Measurements from ENCODE around the gene BTBD9. TPM values are rescaled to one million over a fixed set of nuclear protein-coding genes. Genes with fewer than 3 reads are reported as not detected.

BTBD9 gene
- total and polyA plus RNA-seq, 2 donors (not counting 3 experiments of a cell fraction or from before 2014, with no cell fraction given), result 4.9 to 15.0 TPM

GRCh38 chr6:38234141-38234540, 405.6 kb downstream of the BTBD9 start:
- H2AFZ ChIP-seq (ENCODE audit: low read depth, low read length), result no peak overlapping the region
- no peaks in the 10 kb centered on the region for H3K9me1 ChIP-seq (replicated peaks; ENCODE audit: control insufficient read depth, extremely low read depth, insufficient read depth, low read length)
- H3K4me2 ChIP-seq (ENCODE audit: insufficient read depth, low read length), result no peak overlapping the region
- H3K27ac ChIP-seq (ENCODE audit: insufficient read depth, low read depth, low read length), result no peak overlapping the region
- BruUV-seq (replicated peaks), result no TSS peak
- dilution Hi-C loops (cut with MboI; ENCODE audit: extremely low pct_ligation_motif_present, low sequenced_read_pairs) (no loop called here), intact Hi-C loops (cut with micrococcal nuclease) (no loop called here)
- CTCF ChIA-PET, result interaction anchor here (2.0 kb wide), 1 partner anchor 260 kb away, joined by 10 read pairs; no protein-coding TSS in a partner anchor
- no peaks in the 10 kb centered on the region for H3K9me3 ChIP-seq (replicated peaks; ENCODE audit: control insufficient read depth, insufficient read depth, low read length)
- peaks cover 3% of the 10 kb centered on the region for H4K20me1 ChIP-seq (replicated peaks; ENCODE audit: control insufficient read depth, extremely low read depth, insufficient read depth, low read length)
- H3K4me3 ChIP-seq (replicated peaks in 1 of 3; ENCODE audit: insufficient read depth in 1 of 3, low read depth in 1 of 3, low read length in 3 of 3), result no peak overlapping the region
- no peak for TF ChIP-seq POLR2AphosphoS5 (IDR thresholded peaks at IDR 0.05; ENCODE audit: insufficient read depth, low read depth, low read length)
- TF ChIP-seq CTCF (IDR thresholded peaks at IDR 0.05; ENCODE audit: extremely low read depth in 1 of 2, insufficient read depth in 1 of 2, low read depth in 1 of 2, low read length in 2 of 2), result no peak
- TF ChIP-seq MYC (IDR thresholded peaks at IDR 0.05; ENCODE audit: low read depth, low read length), result no peak
- no peak for TF ChIP-seq FOS (IDR thresholded peaks at IDR 0.05; ENCODE audit: borderline replicate concordance, insufficient read depth, low read length)
- no peak for TF ChIP-seq JUN (IDR thresholded peaks at IDR 0.05; ENCODE audit: borderline replicate concordance, insufficient read depth, insufficient read length, low read depth)
- no peak for TF ChIP-seq POLR2A (IDR thresholded peaks at IDR 0.05; ENCODE audit: low read depth, low read length)
- no peak for TF ChIP-seq GATA2 (IDR thresholded peaks at IDR 0.05; ENCODE audit: insufficient read depth, insufficient read length, low read depth, low read length)
- POLR2A ChIA-PET, result no interaction called here
- H3K79me2 ChIP-seq (ENCODE audit: control insufficient read depth, insufficient read depth, low read length), result no peaks in the 10 kb centered on the region
- H3K9ac ChIP-seq (replicated peaks; ENCODE audit: extremely low read depth, insufficient read depth, low read length), result no peak overlapping the region
- no peaks in the 10 kb centered on the region for H3K27me3 ChIP-seq (ENCODE audit: control insufficient read depth in 2 of 2, insufficient read depth in 2 of 2, low read length in 2 of 2)
- no peaks in the 10 kb centered on the region for H3K36me3 ChIP-seq (ENCODE audit: control insufficient read depth in 2 of 2, extremely low read depth in 1 of 2, insufficient read depth in 2 of 2, low read length in 2 of 2)
- H3K4me1 ChIP-seq (ENCODE audit: control insufficient read depth, extremely low read depth, insufficient read depth, low read length), result peaks cover 13% of the 10 kb centered on the region
- no peak for FAIRE-seq
- DNase-seq (ENCODE audit: low read depth, low spot score), result no peak

All from endothelial cell of umbilical vein (primary cell).